GM12891 (cell line): ENCODE results near the gene TCN2.

Source experiments
- POLR2A ChIP-seq: IDR thresholded peaks from 2 replicates; pipeline ENCODE4 v1.6.1; 2011; ENCODE audit warnings: low read depth, low read length, control low read depth
- TAF1 ChIP-seq: IDR thresholded peaks from 2 replicates; pipeline ENCODE4 v1.6.1; 2011; ENCODE audit warnings: low read depth, low read length, control low read depth

DNA sequence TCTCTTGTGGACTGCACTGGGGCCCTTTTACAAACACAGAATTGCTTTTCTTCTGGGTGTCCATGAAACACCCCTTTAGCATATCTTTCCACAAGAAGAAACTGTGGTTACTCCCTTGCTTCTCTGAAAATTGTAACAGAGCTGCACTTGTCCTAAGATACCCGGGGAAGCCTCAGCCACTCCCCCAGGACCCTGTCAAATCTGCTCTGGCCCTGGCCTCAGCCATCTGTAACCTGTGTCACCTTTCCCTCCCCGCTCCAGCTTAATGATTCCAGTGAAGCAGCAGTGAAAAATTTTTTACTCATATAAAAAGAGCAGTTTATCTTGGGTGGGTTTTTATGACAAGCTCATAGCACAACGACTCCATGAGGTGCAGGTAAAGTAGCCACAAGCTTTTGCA, 64.1 kb downstream of the TCN2 start:
- no peak for TF ChIP-seq POLR2A
- TF ChIP-seq TAF1 = no peak
